Uterus (tissue), 2 donors: Measurements from ENCODE around the gene RBMX.

Experiments
- CTCF ChIP-seq, 4 experiments: fragments of 200-600 bp in 2 of 4; fragments of 450-650 bp in 2 of 4; sonication (generic) in 2 of 4; IDR thresholded peaks; one replicate each; pipeline ENCODE4 v1.5.1; 2016 to 2019; ENCODE audit warnings: antibody characterized with exemption in 4 of 4, mild to moderate bottlenecking in 2 of 4, moderate library complexity in 1 of 4
- POLR2A ChIP-seq, 2 donors: fragments of 450-650 bp; IDR thresholded peaks; one replicate each; pipeline ENCODE4 v1.6.1; 2016; ENCODE audit warnings: antibody characterized with exemption in 2 of 2, mild to moderate bottlenecking in 1 of 2, moderate library complexity in 1 of 2

GRCh38 chrX:136829413-136829812, 51.1 kb downstream of the RBMX start:
- TF ChIP-seq POLR2A (IDR thresholded peaks at IDR 0.05) (no peak), CTCF (IDR thresholded peaks at IDR 0.05) (no peak)
